ENCODE measurements around the gene TNK1. TPM values are rescaled to one million over a fixed set of nuclear protein-coding genes. Genes with fewer than 3 reads are reported as not detected.

The TNK1 gene
- total and polyA plus RNA-seq, 4 donors: 3.7 to 8.2 (median 5.7) TPM

GRCh38 chr17:7414837-7415236 is 33.9 kb downstream of the TNK1 start:
- ATAC-seq (ENCODE audit: insufficient read depth, low FRiP score): no peak
- Histone ChIP-seq H3K27ac (ENCODE audit: low read depth in 1 of 2, low read length in 1 of 2) (no peak overlapping the region), H3K9me3 (ENCODE audit: control insufficient read depth in 4 of 4, insufficient read depth in 3 of 4, low read length in 3 of 4) (no peaks in the 10 kb centered on the region), H3K4me3 (no peak overlapping the region), H3K36me3 (ENCODE audit: control insufficient read depth in 4 of 4, insufficient read depth in 4 of 4, low read length in 4 of 4) (peaks cover 0 to 11% (median 5%) of the 10 kb centered on the region in 4 donors), H3K9ac (ENCODE audit: insufficient read depth in 1 of 2, low read length in 2 of 2) (no peak overlapping the region), H3K4me1 (ENCODE audit: control insufficient read depth in 5 of 5, insufficient read depth in 5 of 5, low read length in 5 of 5) (peaks cover 0 to 7% (median 0%) of the 10 kb centered on the region in 5 donors), H3K27me3 (ENCODE audit: control insufficient read depth in 3 of 3, insufficient read depth in 3 of 3, low read length in 2 of 3) (no peaks in the 10 kb centered on the region)
- no peak for TF ChIP-seq CTCF (IDR thresholded peaks at IDR 0.05; ENCODE audit: control extremely low read depth, extremely low read depth)
- 83 to 87% methylated on average over 14 of the region's 14 CpGs for WGBS, 2 donors
- no peak for DNase-seq

GRCh38 chr17:7415784-7416183 is 34.9 kb downstream of the TNK1 start:
- H3K27ac ChIP-seq (ENCODE audit: low read depth in 1 of 2, low read length in 1 of 2): no peak overlapping the region
- no peak for TF ChIP-seq CTCF (IDR thresholded peaks at IDR 0.05; ENCODE audit: control extremely low read depth, extremely low read depth)
- ATAC-seq (ENCODE audit: insufficient read depth, low FRiP score) (no peak), DNase-seq (no peak)
- peaks cover 0 to 12% (median 0%) of the 10 kb centered on the region in 5 donors for H3K4me1 ChIP-seq (ENCODE audit: control insufficient read depth in 5 of 5, insufficient read depth in 5 of 5, low read length in 5 of 5)
- no peaks in the 10 kb centered on the region for H3K9me3 ChIP-seq (ENCODE audit: control insufficient read depth in 4 of 4, insufficient read depth in 3 of 4, low read length in 3 of 4)
- peaks cover 0 to 11% (median 5%) of the 10 kb centered on the region in 4 donors for H3K36me3 ChIP-seq (ENCODE audit: control insufficient read depth in 4 of 4, insufficient read depth in 4 of 4, low read length in 4 of 4)
- no peak overlapping the region for H3K4me3 ChIP-seq
- 87 to 89% methylated on average over 23 of the region's 23 CpGs for WGBS, 2 donors
- H3K27me3 ChIP-seq (ENCODE audit: control insufficient read depth in 3 of 3, insufficient read depth in 3 of 3, low read length in 2 of 3): no peaks in the 10 kb centered on the region
- no peak overlapping the region for H3K9ac ChIP-seq (ENCODE audit: insufficient read depth in 1 of 2, low read length in 2 of 2)

- peaks cover 0 to 12% (median 0%) of the 10 kb centered on the region in 5 donors for H3K4me1 ChIP-seq (ENCODE audit: control insufficient read depth in 5 of 5, insufficient read depth in 5 of 5, low read length in 5 of 5)
- no peak overlapping the region for H3K4me3 ChIP-seq
- peaks cover 0 to 11% (median 5%) of the 10 kb centered on the region in 4 donors for H3K36me3 ChIP-seq (ENCODE audit: control insufficient read depth in 4 of 4, insufficient read depth in 4 of 4, low read length in 4 of 4)
- no peak overlapping the region for H3K27ac ChIP-seq (ENCODE audit: low read depth in 1 of 2, low read length in 1 of 2)
- ATAC-seq (ENCODE audit: insufficient read depth, low FRiP score): no peak
- H3K27me3 ChIP-seq (ENCODE audit: control insufficient read depth in 3 of 3, insufficient read depth in 3 of 3, low read length in 2 of 3): no peaks in the 10 kb centered on the region
- no peaks in the 10 kb centered on the region for H3K9me3 ChIP-seq (ENCODE audit: control insufficient read depth in 4 of 4, insufficient read depth in 3 of 4, low read length in 3 of 4)
- DNase-seq: no peak
- H3K9ac ChIP-seq (ENCODE audit: insufficient read depth in 1 of 2, low read length in 2 of 2): no peak overlapping the region
- TF ChIP-seq CTCF (IDR thresholded peaks at IDR 0.05; ENCODE audit: control extremely low read depth, extremely low read depth): no peak
- WGBS, 2 donors: 81 to 91% methylated on average over 6 of the region's 6 CpGs
These were observed 35.4 kb downstream of the TNK1 start for GRCh38 chr17:7416323-7416722.

GRCh38 chr17:7417056-7417655 is 36.3 kb downstream of the TNK1 start:
- no peak for DNase-seq
- H3K27me3 ChIP-seq (ENCODE audit: control insufficient read depth in 3 of 3, insufficient read depth in 3 of 3, low read length in 2 of 3): no peaks in the 10 kb centered on the region

More at GRCh38 chr17:7417056-7417655, 36.3 kb downstream of the TNK1 start:
- no peak overlapping the region for H3K4me3 ChIP-seq
- WGBS, 2 donors: 96% methylated on average over 45 to 54 of the region's 54 CpGs
- no peak overlapping the region for H3K27ac ChIP-seq (ENCODE audit: low read depth in 1 of 2, low read length in 1 of 2)
- no peaks in the 10 kb centered on the region for H3K9me3 ChIP-seq (ENCODE audit: control insufficient read depth in 4 of 4, insufficient read depth in 3 of 4, low read length in 3 of 4)
- TF ChIP-seq CTCF (IDR thresholded peaks at IDR 0.05; ENCODE audit: control extremely low read depth, extremely low read depth): no peak
- no peak for ATAC-seq (ENCODE audit: insufficient read depth, low FRiP score)
- H3K4me1 ChIP-seq (ENCODE audit: control insufficient read depth in 5 of 5, insufficient read depth in 5 of 5, low read length in 5 of 5): peaks cover 0 to 12% (median 0%) of the 10 kb centered on the region in 5 donors
- H3K9ac ChIP-seq (ENCODE audit: insufficient read depth in 1 of 2, low read length in 2 of 2): no peak overlapping the region
- peaks cover 0 to 11% (median 5%) of the 10 kb centered on the region in 4 donors for H3K36me3 ChIP-seq (ENCODE audit: control insufficient read depth in 4 of 4, insufficient read depth in 4 of 4, low read length in 4 of 4)

Measured in lung (tissue), 12 donors.